ENCODE measurements around the gene MYOG. TPM values are rescaled to one million over a fixed set of nuclear protein-coding genes. Genes with fewer than 3 reads are reported as not detected.

MYOG gene
- total RNA-seq, 1 experiment from 2014 or later: not detected

GRCh38 chr1:203075236-203076030 is 10.4 kb downstream of the MYOG start:
- Histone ChIP-seq H3K79me2 (ENCODE audit: insufficient read depth, low read length) (no peaks in the 10 kb centered on the region), H3K4ac (ENCODE audit: low read depth, low read length) (no peak overlapping the region), H3K27me3 (ENCODE audit: insufficient read depth, low read length) (no peaks in the 10 kb centered on the region; the same call in 1 of the 2 replicates), H3K18ac (ENCODE audit: insufficient read length, low read depth, low read length) (no peak overlapping the region), H2AK5ac (ENCODE audit: insufficient read length, low read length) (no peak overlapping the region), H3K27ac (ENCODE audit: insufficient read length, low read depth, low read length) (no peak overlapping the region), H2BK20ac (ENCODE audit: low read depth, low read length, poor library complexity, severe bottlenecking) (no peak overlapping the region), H3K23me2 (ENCODE audit: insufficient read length, low read depth, low read length, poor library complexity, severe bottlenecking) (peaks cover 8% of the 10 kb centered on the region), H3K9me3 (ENCODE audit: control insufficient read depth, low read depth, low read length) (no peaks in the 10 kb centered on the region), H4K8ac (replicated peaks; ENCODE audit: insufficient read length, low read depth, low read length) (no peak overlapping the region), H3T11ph (ENCODE audit: low read length) (no peak overlapping the region), H2BK15ac (ENCODE audit: low read depth, low read length) (no peak overlapping the region), H3K14ac (ENCODE audit: insufficient read depth, low read length) (no peak overlapping the region), H3K56ac (ENCODE audit: insufficient read length, low read depth, low read length) (no peak overlapping the region), H2AFZ (ENCODE audit: low read length) (no peak overlapping the region), H3K23ac (ENCODE audit: insufficient read length, low read depth, low read length) (no peak overlapping the region), H2BK5ac (ENCODE audit: insufficient read length, low read length) (no peak overlapping the region), H3K9ac (ENCODE audit: extremely low read depth, insufficient read length, low read length) (no peak overlapping the region), H4K20me1 (ENCODE audit: control insufficient read depth, insufficient read depth, insufficient read length) (no peaks in the 10 kb centered on the region), H3K79me1 (ENCODE audit: insufficient read depth, low read depth, low read length, poor library complexity, severe bottlenecking) (no peaks in the 10 kb centered on the region), H3K4me1 (ENCODE audit: insufficient read depth, low read length) (peaks cover 3% of the 10 kb centered on the region; the same call in 1 of the 2 replicates), H2BK12ac (ENCODE audit: insufficient read length, low read depth, low read length) (no peak overlapping the region), H4K91ac (ENCODE audit: insufficient read length, low read depth, low read length) (no peak overlapping the region), H3K4me2 (ENCODE audit: insufficient read depth, insufficient read length, low read length) (peak overlapping the region; percentile 37), H2BK120ac (ENCODE audit: low read depth, low read length, poor library complexity, severe bottlenecking) (no peak overlapping the region), H4K5ac (ENCODE audit: insufficient read length, low read depth, low read length) (no peak overlapping the region)
- no peak for TF ChIP-seq CTCF (conservative IDR thresholded peaks at IDR 0.05)
- H3K4me1 Mint-ChIP-seq: peaks cover 0 to 9% of the 10 kb centered on the region in 2 experiments; a peak in 2 of 4 replicates
- peaks cover 0 to 5% (median 4%) of the 10 kb centered on the region in 3 experiments; a peak in 2 of 7 replicates for H3K36me3 Mint-ChIP-seq (ENCODE audit: insufficient read depth in 1 of 3, low read depth in 3 of 3)
- no peaks in the 10 kb centered on the region for H3K9me3 Mint-ChIP-seq
- no CpG with 5 or more reads among the region's 56 CpGs for WGBS (ENCODE audit: extremely low coverage, insufficient read length, low lambda C conversion rate)
- no peak overlapping the region for H3K27ac Mint-ChIP-seq
- peaks cover 2% of the 10 kb centered on the region for H3K27me3 Mint-ChIP-seq (ENCODE audit: low read depth)
- no peak overlapping the region for H3K4me3 Mint-ChIP-seq
- DNase-seq: no peak
